HG02970 (cell line): Measurements from ENCODE around the gene DTWD2.

Experiments used
- ATAC-seq: cut with Tn5 transposase; IDR thresholded peaks from one replicate; pipeline ENCODE4 v1.9.1; 2021; ENCODE audit warnings: mild to moderate bottlenecking, moderate library complexity, moderate number of reproducible peaks; ENCODE audit not compliant: unreplicated experiment, low FRiP score

DTWD2 gene

DNA sequence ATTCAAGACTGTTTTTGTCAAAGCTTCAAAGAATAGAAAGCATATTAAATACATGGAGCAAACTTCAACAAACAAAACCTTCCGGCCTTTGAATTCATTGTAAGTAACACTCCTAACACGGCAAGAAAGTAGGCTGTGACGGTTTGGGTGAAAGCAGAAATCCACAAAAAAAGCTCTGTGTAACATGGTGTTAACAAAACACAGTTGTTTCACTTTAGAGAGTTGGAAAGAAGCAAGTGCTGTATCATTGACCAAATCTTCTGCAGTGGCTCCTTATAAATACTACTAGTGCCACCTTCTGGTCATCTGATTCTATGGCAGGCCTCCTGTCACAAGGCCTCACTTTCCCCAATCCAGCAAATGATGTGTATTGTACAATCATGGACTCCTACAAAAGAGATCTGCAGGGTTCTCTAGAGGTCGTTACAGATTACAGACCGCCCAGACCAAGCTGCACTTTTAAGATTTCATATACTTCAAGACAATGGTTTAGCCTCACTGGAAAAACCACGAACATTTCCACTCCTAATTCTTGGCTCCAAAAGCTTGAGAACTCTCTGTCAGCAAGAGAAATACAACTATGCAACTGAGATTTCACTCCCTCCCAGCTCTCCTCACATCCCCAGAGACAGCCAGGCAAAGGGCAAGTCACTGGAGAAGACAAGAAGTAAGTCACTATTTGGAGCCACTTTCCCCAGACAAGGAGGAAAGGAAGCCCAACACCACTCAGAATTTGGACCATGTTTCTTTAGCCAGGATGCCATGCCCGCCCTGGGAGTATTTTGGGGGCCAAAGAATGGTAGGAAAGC is 196.2 kb downstream of the DTWD2 start:
- peak; percentile 90 for ATAC-seq

DNA sequence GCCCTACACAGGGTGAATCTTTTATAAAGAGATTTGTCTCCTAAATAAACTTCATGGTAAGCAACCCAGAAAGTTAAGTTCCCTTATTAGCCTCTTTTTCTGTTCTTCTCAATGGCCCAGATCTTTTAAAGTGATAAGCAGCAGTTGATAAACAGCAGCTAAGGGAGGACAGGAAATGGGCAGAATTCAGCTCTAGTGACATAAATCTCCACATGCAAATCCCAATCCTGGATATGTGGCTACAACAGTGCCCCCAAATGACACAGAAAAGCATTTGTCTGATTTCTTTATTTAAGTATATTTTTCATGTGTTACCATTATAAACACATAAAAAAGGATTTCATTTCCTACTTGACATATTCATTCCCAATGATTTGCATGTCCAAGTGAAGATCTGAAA is 199.0 kb downstream of the DTWD2 start:
- ATAC-seq: no peak

DNA sequence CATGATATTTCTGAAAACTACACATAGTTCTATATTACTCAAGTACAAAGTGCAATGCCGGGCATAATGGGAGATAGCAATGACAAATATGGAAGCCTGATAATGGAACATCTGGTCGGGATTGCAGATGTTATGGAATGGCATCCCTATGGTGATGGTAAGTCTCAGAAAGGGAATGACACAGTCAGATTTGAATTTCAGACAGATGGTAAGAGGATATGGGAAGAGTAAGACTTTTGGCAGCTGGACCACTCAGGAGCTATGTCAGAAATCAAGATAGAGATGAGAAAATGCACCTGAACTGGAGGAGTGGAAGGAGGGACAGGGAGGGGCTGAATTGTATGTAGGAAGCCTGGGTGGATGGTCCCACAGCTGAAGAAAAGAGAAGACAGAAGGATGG is 200.0 kb downstream of the DTWD2 start:
- ATAC-seq: no peak
